WERI-Rb-1 (cell line): ENCODE data around the gene KIRREL3.

ENCODE experiments used
- DNase-seq: peaks from one replicate; pipeline ENCODE4 v3.0.0-alpha.2; 2020
- H3K27ac ChIP-seq: fragments of 250-450 bp; sonication (Bioruptor Pico); 2 replicates; pipeline ENCODE4 v1.5.1; 2020; ENCODE audit warnings: mild to moderate bottlenecking, moderate library complexity
- H3K27me3 ChIP-seq: fragments of 250-450 bp; sonication (Bioruptor Pico); 2 replicates; pipeline ENCODE4 v1.5.1; 2021; ENCODE audit warnings: mild to moderate bottlenecking, low read depth, moderate library complexity; ENCODE audit not compliant: insufficient read depth, severe bottlenecking
- H3K36me3 ChIP-seq: fragments of 250-450 bp; sonication (Bioruptor Pico); 2 replicates; pipeline ENCODE4 v1.5.1; 2020; ENCODE audit warnings: mild to moderate bottlenecking, moderate library complexity
- H3K4me3 ChIP-seq: 2 replicates; pipeline ENCODE4 v1.5.1; 2011; ENCODE audit warnings: low read depth, mild to moderate bottlenecking, control low read depth, low read length
- H3K9me3 ChIP-seq: fragments of 250-450 bp; sonication (Bioruptor Pico); 2 replicates; pipeline ENCODE4 v1.5.1; 2021; ENCODE audit warnings: mild to moderate bottlenecking, moderate library complexity; ENCODE audit not compliant: severe bottlenecking
- TF ChIP-seq, protein P1 (sequence below): IDR thresholded peaks from 2 replicates; pipeline ENCODE4 v1.5.1; 2011; ENCODE audit warnings: low read depth, mild to moderate bottlenecking, control low read depth, inconsistent platforms, low read length

The KIRREL3 gene

DNA sequence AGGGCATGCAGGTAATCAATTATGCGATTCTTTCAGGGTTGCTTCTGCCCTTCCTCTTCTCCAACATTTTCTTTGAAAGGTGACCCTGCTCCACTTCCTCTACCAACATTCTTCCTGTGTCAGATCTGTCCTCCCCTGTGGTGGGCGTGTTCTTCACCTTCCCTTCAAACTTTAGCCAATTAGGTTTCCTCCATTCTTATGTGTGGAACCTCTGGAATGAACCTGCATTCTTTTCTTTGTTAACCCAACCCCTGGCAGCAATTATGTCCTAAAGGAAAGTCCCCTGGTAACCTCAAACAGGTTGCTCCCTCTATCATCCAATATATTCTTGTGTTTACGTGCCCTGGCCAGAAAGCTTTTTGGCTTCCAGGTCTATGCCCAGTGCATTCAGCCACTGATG is 22.4 kb downstream of the KIRREL3 start:
- Histone ChIP-seq H3K36me3 (no peaks in the 10 kb centered on the region), H3K4me3 (no peak overlapping the region), H3K27me3 (no peaks in the 10 kb centered on the region), H3K27ac (no peak overlapping the region), H3K9me3 (no peaks in the 10 kb centered on the region)
- DNase-seq = no peak
- TF ChIP-seq, protein P1, sequence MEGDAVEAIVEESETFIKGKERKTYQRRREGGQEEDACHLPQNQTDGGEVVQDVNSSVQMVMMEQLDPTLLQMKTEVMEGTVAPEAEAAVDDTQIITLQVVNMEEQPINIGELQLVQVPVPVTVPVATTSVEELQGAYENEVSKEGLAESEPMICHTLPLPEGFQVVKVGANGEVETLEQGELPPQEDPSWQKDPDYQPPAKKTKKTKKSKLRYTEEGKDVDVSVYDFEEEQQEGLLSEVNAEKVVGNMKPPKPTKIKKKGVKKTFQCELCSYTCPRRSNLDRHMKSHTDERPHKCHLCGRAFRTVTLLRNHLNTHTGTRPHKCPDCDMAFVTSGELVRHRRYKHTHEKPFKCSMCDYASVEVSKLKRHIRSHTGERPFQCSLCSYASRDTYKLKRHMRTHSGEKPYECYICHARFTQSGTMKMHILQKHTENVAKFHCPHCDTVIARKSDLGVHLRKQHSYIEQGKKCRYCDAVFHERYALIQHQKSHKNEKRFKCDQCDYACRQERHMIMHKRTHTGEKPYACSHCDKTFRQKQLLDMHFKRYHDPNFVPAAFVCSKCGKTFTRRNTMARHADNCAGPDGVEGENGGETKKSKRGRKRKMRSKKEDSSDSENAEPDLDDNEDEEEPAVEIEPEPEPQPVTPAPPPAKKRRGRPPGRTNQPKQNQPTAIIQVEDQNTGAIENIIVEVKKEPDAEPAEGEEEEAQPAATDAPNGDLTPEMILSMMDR = no peak

DNA sequence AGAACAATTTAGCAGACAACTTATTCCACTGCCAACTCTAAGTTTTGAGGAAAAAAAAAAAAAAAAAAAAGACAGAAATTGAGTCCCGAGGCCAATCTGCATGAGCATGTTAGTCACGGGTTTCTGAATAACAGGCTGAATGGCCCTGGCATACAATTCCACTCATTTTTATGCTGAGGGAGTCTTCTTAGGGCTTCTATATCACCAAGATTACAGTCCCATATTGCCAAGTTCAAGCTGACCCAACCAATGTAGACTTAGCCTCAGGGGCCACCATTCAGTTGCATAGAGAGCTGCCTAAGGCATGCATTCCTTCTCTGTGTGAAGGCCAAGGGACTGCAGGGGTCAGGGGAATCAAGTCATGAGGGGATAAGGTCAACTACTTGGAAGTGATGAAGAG is 27.5 kb downstream of the KIRREL3 start:
- no peak overlapping the region for H3K4me3 ChIP-seq
- H3K27me3 ChIP-seq = no peaks in the 10 kb centered on the region
- no peak for DNase-seq
- H3K27ac ChIP-seq = no peak overlapping the region
- TF ChIP-seq, protein P1 = no peak
- no peaks in the 10 kb centered on the region for H3K36me3 ChIP-seq
- H3K9me3 ChIP-seq = peaks cover 2% of the 10 kb centered on the region

DNA sequence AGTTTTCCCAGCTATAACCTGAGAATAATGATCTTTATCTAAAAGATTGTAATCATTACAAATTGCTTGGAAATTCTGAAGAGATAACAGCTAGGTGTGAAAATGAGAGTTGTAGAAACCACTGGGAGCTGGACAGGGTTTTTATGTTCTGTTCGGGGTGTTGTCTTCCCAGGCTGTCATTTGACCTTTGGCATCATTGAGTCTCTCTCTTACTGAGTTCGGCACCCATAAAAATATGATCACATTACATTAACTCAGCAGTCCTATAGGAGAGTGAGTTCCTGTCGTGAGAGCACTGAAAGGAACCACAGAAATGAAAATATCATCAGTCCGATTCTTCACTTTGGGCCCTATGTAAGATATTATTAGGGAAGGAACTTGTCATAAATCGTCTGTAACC is 29.3 kb downstream of the KIRREL3 start:
- DNase-seq = no peak
- H3K4me3 ChIP-seq = no peak overlapping the region
- TF ChIP-seq, protein P1 = no peak
- no peaks in the 10 kb centered on the region for H3K27me3 ChIP-seq
- H3K9me3 ChIP-seq = peaks cover 2% of the 10 kb centered on the region
- H3K36me3 ChIP-seq = no peaks in the 10 kb centered on the region
- H3K27ac ChIP-seq = no peak overlapping the region

DNA sequence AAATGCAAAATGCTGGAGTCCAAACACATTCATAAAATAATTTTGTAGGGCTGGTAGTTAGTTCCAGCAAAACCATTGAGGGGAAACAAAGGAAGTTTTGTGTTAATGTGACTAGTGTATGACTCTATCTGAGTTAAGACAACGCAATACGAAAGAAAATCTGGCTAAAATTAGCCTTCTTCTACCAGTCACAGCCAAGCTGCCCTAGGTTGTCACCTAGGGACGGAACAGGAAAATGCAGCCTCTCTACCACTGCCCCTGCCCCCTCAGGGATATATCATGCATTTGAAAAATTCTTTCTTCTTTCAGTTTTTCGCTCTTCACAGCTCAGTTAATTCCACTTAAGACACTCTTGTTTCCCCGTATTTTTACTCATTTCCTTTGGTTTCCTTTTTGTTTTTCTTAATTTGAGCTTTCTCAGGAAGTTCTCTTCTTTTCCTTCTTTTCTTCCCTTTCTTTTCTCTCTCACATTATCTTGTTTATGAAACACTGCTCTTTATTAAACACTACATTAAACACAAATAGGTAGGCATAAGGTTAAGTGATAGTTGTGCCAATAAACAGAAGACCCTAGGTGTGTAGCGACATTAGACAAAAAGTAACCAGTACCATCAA is 30.6 kb downstream of the KIRREL3 start:
- no peak overlapping the region for H3K27ac ChIP-seq
- H3K27me3 ChIP-seq = no peaks in the 10 kb centered on the region
- no peak overlapping the region for H3K4me3 ChIP-seq
- peaks cover 2% of the 10 kb centered on the region for H3K9me3 ChIP-seq
- no peaks in the 10 kb centered on the region for H3K36me3 ChIP-seq
- TF ChIP-seq, protein P1 = peak; percentile 80
- peak; percentile 49 for DNase-seq

DNA sequence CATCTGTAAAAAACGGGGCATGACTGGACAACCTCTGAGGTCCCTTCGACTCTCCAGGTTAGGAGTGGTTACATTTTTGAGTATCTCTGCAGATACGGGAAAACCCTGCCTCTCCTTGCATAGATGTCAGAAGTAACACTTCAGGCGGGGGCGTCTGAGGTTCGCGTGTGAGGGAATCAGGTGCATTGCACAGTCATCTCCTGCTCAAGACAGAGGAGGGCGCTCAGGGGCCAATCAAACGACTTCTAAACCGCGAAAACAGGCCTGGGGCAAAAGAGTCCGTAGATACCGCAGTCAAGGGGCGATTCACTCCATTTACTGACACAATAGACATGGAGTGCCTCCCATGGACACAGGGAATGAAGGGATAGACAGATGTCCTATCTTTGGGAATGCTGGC is 31.7 kb downstream of the KIRREL3 start:
- no peaks in the 10 kb centered on the region for H3K36me3 ChIP-seq
- no peak overlapping the region for H3K27ac ChIP-seq
- TF ChIP-seq, protein P1 = 0 out of 2 replicates have a peak, but pooled peaks have one; percentile 25
- no peak overlapping the region for H3K4me3 ChIP-seq
- no peaks in the 10 kb centered on the region for H3K27me3 ChIP-seq
- peak; percentile 18 for DNase-seq
- H3K9me3 ChIP-seq = peaks cover 2% of the 10 kb centered on the region

DNA sequence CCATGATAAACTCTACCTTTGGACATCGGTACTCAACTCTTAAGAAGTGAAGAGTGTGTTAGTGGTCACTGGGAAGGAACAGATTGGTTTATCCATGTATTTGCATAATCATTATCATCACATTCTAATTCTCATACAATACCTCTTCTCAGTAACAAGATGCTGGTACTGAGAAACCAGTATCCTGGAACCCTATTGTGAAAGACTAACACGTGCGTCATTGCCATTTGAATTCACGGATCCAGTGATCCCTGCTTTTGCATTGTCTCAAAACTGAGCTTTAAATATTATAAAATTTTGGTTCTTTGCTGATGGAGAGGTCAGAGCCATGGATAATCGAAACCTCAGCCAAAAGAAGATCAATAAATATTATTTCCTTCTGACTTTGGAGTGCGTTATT is 35.2 kb downstream of the KIRREL3 start:
- Histone ChIP-seq H3K27ac (no peak overlapping the region), H3K9me3 (no peaks in the 10 kb centered on the region), H3K36me3 (no peaks in the 10 kb centered on the region), H3K4me3 (no peak overlapping the region), H3K27me3 (no peaks in the 10 kb centered on the region)
- TF ChIP-seq, protein P1 = no peak
- DNase-seq = no peak
